ENCODE results near the gene SPINK2. TPM values are rescaled to one million over a fixed set of nuclear protein-coding genes. Genes with fewer than 3 reads are reported as not detected.

Gene SPINK2
- total RNA-seq, 1 experiment from 2014 or later, result not detected

DNA sequence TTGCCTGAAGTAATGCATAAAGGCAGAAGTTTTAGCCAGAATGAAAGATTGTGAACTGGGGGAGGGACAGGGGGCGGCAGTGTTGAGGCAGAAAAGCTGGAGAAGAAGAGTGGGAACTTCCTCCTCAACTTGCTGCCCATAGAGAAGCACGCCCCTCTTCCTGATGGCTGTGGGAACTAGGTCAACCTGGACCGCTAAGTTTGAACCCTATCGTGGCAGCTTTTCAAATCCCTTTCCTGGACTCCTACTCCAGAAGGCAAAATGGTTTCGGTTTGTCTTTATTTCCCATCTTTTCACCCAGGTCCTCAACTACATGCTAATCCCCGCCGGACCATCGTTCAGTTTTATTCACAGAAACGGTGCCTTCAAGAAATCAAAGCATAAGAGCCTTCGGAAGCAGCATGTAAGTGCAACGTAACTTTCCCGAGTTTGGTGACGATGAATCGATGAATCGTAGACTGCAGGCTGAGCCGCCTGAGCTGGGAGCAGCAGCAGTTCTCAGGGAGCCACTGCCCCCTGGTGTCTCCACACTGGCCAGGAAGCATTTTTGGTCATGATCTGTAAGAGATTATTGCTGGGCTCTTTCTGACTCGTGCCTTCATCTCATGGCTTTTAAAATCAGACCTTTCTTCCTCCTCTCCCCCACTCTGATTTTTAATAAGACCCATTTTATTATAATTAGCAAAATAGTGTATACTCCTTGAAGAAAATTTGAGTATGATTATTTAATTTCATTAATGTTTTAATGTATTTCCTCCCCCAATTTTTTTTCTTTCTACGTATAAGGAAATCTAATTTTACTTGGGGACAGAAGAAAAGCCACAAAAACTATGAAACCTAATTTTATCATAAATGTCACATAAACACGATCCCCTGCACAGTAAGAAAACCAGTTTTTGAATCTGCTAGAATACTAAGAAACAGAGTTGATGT is 21.4 kb downstream of the SPINK2 start:
- peak; percentile 75 for DNase-seq (ENCODE audit: low read depth)

- peak; percentile 57 for DNase-seq (ENCODE audit: low read depth)
Measured at GRCh38 chr4:56799161-56799759, 22.2 kb downstream of the SPINK2 start.

GRCh38 chr4:56796211-56796610 is 25.3 kb downstream of the SPINK2 start:
- DNase-seq (ENCODE audit: low read depth), result no peak

DNA sequence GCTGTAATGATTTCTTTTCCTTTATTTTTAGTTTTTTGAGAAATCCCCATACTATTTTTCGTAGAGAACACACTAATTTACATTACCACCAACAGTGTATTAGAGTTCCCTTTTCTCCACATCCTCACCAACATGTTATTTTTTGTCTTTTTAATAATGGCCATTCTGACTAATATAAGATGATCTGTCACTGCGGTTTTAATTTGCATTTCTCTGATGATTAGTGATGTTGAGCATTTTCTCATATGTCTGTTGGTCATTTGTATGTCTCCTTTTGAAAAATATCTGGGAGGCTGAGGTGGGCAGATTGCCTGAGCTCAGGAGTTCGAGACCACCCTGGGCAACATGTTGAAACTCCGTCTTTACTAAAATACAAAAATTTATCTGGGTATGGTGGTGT is 30.2 kb downstream of the SPINK2 start:
- DNase-seq (ENCODE audit: low read depth), result peak; percentile 25

DNA sequence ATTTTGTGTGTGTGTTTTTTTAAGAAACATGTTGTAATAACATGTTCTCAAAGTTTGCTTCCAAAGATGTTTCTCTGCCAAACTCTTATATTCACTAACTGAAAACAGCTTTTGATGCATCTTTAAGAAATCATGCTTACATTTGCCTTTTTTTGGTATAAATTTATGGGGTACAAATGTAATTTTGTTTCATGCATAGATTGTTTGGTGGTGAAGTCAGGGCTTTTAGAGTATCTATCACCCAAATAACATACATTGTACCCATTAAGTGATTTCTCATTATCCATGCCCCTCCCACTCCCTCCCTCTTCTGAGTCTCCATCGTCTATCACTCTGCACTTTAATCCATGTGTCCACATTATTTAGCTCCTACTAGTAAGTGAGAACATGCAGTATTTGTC is 30.8 kb downstream of the SPINK2 start:
- DNase-seq (ENCODE audit: low read depth), result no peak

DNA sequence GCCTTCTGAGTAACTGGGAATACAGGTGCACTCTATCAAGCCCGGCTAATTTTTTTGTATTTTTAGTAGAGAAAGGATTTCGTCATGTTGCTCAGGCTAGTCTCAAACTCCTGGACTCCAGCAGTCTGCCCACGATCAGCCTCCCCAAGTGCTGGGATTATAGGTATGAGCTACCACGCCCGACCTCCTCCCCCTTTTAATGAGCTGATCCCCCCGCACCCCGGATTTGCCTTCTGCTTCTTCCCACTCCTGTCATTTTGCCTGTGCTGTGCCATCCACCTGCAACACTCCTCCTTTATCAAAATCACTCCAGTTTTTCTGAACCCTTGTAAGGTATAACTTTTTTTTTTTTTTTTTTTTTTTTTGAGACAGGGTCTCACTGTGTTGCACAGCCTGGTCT is 33.4 kb downstream of the SPINK2 start:
- DNase-seq (ENCODE audit: low read depth), result no peak

- DNase-seq (ENCODE audit: low read depth), result no peak
Measured at GRCh38 chr4:56787380-56787779, 34.1 kb downstream of the SPINK2 start.

DNA sequence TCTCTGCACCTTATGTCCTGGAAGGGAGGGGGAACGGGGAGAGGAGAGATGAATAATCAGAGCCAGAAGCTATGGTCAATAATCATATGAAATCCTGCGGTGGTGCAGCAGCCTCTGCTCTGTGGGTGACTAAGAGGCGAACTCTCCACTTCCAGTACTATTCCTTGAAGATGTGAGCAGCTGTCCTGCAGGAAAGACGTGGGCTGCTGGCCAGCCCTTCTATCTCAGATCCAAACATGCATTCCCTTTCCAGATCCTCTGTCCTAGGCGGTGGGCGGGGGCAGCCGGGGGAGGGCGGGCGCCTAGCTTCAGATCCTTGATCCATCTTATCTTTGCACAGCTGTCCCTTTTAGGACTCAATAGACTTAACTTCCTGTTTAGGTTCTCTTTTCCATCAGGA is 34.5 kb downstream of the SPINK2 start:
- DNase-seq (ENCODE audit: low read depth), result peak; percentile 63

GRCh38 chr4:56783986-56784385 is 37.5 kb downstream of the SPINK2 start:
- no peak for DNase-seq (ENCODE audit: low read depth)

- DNase-seq (ENCODE audit: low read depth), result no peak
Measured at GRCh38 chr4:56782019-56782418, 39.5 kb downstream of the SPINK2 start.

GRCh38 chr4:56773346-56773745 is 48.2 kb downstream of the SPINK2 start:
- DNase-seq (ENCODE audit: low read depth), result peak; percentile 61

- peak; percentile 38 for DNase-seq (ENCODE audit: low read depth)
Measured at GRCh38 chr4:56772134-56772533, 49.4 kb downstream of the SPINK2 start.

- DNase-seq (ENCODE audit: low read depth), result no peak
Measured at GRCh38 chr4:56768763-56769162, 52.7 kb downstream of the SPINK2 start.

DNA sequence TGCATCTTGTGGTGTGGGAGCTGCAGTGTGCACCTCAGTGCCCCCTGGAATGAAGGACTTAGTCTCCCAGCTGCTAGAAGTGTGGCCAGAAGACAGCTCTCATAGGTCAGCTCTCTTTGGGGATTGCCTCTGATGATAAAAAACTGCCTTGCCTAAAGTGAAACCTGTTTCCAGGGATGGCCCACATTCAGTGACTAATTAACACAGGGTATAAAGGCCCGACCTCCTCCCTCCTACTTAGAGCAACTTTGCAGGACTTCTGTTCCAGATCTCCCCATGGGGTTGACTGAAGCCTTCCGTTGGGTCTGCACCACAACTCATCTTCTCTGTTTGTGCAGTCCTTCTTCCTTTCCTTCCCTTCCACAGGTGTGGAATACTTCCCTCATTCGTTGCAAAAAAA is 53.2 kb downstream of the SPINK2 start:
- no peak for DNase-seq (ENCODE audit: low read depth)

GRCh38 chr4:56767567-56767966 is 53.9 kb downstream of the SPINK2 start:
- DNase-seq (ENCODE audit: low read depth), result no peak

- peak; percentile 70 for DNase-seq (ENCODE audit: low read depth)
Measured at GRCh38 chr4:56764775-56765174, 56.7 kb downstream of the SPINK2 start.

DNA sequence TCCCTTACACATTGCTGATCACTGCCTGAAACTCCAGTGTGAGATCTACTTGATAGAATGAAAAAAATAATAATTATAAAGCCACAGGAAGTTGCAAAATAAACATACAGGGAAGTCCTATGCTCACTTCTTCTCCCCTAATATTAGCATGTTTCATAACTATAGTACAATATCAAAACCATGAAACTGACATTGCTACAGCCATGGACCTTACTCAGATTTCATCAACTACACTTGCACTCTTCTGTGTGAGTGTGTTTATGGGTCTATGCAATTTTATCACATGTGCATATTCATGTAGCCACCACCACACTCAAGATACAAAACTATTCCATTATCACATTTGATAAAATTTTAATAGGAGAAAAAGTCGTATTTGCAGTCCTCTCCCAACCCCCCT is 57.3 kb downstream of the SPINK2 start:
- DNase-seq (ENCODE audit: low read depth), result no peak

DNA sequence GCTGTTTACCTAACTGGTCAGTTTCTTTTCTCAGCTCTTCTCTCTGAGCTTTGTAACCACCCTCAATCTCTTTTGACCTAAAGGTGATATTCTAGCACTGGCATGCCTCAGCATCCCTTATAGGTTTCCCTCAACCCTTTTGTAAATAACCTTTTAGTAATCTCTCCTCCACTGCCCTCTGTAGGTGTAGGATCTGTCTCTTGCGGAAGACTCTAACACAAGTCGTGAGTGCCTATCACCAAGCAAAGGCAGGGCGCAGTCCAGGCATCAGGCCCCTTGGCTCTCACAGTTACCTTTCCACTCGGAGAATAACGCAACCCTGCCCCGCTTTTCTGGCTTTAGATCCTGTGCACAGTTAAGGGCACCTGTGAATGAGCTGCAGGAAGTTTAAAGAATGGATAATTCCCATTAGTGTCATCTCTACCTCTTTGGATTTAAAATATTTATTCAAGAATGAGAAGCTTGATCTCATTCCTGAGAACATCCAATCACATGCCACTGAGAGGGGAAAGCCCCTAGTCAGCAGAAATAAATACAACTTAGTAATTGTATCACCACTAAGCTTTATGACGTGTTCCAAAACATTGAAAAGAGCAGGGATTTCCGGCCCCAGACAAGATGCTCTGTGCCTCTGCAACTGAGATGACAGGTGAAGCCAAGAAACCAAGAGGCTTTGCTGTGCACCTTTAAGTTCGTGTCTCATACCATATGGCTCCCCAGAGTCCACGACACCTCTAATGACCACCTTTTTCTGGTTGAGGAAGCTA is 58.8 kb downstream of the SPINK2 start:
- DNase-seq (ENCODE audit: low read depth), result no peak

DNA sequence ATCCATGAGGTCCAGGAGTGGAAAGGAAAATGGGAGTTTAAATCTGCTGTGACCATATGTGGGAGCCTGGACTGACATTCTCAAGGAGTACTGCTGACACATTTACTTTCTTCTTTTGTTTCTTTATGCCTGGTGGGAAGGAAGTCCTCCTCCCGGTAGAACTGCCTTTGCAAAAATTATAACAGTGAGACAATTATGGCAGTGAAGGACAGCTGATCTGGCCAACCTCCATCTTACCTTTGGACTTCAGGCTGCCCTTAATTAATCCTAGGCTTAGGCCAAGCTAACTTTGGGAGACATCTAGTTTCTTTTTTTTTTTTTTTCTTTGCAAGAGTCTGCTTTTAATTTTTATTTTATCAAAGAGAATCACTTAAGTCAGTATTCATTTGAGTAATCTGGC is 61.3 kb downstream of the SPINK2 start:
- DNase-seq (ENCODE audit: low read depth), result no peak

Measured in M059J (cell line).